NCI-H1105 (cell line): ENCODE results near the gene PGAM5.
"Not testable (repeated sequence)": the region's sequence is repeated elsewhere in the genome, so short reads cannot be mapped to it uniquely, and the experiment has no call there.

Experiments
- DNase-seq: peaks from one replicate; lab custom pipeline; 2025; lab: John Stamatoyannopoulos, UW

PGAM5 gene

DNA sequence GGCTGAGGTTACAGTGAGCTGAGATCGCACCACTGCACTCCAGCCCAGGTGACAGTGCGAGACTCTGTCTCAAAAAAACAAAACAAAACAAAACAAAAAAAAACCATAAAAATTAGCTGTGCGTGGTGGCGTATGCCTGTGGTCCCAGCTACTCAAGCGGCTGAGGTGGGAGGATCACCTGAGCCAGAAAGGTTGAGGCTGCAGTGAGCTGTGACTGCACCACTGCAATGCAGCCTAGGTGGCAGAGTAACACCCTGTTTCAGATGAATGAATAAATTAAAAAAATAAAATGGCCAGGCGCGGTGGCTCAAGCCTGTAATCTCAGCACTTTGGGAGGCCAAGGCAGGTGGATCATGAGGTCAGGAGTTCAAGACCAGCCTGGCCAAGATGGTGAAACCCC, 43.0 kb downstream of the PGAM5 start:
- DNase-seq = not testable (repeated sequence)

- no peak for DNase-seq
Observed at GRCh38 chr12:132754160-132754932, 43.7 kb downstream of the PGAM5 start.

DNA sequence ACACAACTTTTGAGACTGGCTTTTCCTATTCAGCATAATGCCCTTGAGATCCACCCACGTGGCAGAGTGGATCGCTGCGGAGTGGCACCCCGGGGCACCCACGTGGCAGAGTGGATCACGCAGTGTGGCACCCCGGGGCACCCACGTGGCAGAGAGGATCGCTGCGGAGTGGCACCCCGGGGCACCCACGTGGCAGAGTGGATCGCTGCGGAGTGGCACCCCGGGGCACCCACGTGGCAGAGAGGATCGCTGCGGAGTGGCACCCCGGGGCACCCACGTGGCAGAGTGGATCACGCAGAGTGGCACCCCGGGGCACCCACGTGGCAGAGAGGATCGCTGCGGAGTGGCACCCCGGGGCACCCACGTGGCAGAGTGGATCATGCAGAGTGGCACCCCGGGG, 48.2 kb downstream of the PGAM5 start:
- DNase-seq = not testable (repeated sequence)

GRCh38 chr12:132759359-132759758, 48.7 kb downstream of the PGAM5 start:
- no peak for DNase-seq

DNA sequence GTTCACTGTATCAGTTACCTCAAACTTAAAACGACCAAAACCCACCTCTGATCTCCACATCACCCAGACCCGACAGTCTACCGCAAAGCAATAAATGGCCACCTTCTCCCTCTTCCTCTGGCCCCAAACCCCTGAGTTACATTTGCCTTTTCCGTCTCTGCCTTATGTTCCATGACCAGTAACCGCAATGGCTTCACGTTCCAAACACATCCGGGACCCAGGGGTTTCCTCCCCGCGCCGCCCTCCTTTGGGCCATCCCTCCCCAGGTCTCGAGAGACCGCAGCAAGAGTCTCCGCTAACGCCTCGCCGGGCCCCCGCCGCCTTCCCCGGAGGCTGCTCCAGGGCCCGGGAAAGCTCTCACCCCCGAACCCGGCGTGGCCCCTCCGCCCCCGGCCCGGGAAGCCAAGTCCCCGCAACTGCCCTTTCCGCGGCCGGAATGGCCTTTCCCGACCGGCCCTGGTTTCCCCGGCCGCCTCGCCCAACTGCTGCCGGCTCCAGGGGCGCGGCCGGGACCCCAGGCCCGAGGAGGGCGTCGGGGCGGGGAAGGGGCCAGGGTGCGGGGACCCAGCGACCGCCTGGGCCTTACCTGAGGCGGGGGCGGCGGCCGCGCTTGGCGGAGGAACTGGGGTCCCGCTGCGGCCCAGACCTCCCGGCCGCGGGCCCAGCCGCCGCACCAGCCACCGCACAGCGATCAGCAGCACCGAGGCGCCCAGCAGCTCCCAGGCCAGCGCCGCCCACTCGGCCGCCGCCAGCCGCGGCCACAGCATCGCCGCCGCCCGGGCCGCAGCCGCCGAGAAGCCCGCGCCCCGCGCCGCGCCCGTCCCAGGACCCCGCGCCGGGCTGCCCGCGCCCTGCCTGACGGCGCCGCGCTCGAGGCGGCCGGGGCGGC, 50.6 kb downstream of the PGAM5 start, which contains the start of gene ANKLE2:
ANKLE2 (minus strand) TSS at position 801 of the 889 bp plus-strand sequence; CDS start at position 767, 34 bp downstream.
- DNase-seq = no peak

DNA sequence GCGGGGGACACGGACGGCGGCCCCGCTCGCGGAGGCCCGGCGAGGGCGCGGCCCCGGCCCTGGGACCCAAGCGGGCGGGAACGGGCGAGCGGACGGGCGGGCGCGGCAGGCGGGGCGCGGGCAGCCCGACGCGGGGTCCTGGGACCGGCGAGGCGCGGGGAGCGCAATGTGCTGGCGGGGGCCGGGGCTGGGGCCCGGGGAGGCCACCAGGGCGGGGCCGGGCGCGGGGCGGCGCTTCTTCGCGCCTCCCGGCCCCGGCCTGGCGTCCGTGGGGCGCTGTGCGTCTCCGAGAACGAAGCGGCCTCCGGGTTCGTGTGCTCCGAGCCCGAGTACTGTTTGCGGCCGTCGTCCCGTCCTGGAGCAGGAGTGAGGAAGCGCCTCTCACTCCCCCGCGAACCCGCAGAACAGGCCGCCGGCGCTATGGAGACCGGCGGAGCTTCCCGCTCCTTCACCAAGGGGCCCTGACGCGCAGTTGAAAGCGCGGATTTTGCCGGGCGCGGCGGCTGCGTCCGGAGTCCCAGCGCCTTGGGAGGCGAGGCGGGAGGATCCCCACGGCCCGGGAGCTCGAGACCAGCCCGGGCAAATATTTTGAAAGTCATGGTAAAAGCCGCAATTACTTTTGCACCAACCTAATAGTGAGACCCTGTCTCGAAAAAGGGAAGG, 51.4 kb downstream of the PGAM5 start:
- DNase-seq = peak; percentile 82

DNA sequence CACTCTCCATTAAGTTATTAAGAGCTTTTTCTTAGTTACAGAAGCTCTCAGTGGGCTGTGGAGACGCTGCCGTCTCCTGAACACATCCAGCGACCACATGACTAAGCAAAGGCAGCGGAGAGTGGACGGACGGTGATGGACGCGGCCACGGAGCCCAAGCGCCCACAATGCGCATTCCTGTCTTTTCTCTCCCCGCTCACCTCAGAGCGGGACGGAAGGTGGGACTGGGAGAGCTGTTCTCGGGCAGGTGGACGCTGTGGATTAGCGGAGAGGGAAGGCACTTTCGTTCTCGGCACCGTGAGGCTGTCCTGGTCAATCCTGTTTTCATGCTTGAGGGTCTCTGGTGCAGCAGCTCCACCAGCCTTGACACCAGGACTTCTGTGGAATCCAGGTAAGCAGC, 53.6 kb downstream of the PGAM5 start:
- DNase-seq = no peak

DNA sequence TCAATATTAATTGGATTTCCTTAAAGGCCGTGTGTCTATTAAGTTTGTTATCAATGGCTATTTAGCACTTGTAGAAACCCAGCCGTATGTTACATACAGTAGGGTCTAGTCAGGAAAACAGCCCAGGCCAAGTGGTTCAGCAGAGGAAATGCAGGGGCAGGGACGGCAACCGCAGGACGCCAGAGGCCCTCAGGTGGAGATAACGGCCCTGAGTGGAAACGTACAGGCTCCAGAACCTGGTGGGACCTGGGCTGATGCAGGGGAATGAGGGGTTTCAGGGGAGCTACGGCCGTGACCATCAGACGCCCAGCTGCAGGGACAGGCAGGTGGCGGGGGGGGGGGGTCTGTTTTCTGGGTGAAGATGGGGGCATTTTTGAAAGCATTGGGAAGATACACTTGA, 54.7 kb downstream of the PGAM5 start:
- no peak for DNase-seq

DNA sequence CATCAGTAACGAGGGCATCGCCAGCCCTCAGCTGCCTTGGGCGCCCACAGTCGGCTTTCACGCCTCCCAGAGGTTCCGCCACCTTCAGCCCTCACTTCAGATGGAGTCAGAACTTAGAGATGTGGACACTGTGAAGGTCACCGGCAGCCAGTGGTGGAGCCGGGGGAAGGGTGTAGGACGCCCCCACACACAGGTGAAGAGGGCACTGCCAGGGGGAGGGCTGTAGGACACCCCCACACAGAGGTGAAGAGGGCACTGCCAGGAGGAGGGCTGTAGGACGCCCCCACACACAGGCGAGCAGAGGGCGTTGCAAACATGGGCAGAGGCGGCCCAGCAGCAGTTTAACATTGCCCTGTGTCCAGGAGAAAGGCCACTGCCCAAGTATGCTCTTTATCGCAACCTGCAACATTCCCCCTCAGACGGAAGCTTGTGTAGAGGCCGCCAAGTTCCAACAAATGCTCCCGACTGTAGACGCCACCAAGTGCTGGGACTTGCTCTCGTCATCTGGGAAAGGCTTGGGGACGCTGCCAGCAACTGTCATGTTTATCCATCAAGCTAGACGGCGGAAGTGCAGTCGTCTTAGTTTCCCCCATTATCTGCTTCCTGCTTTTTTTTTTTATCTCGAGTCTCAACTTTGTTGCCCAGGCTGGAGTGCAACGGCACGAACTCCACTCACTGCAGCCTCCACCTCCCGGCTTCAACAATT, 55.9 kb downstream of the PGAM5 start:
- DNase-seq = peak; percentile 56

- no peak for DNase-seq
Observed at GRCh38 chr12:132771126-132771838, 60.6 kb downstream of the PGAM5 start.
